Measurements from ENCODE around the gene TRA2B.
A peak's percentile ranks its signal among the peaks of the same experiment; 100 is the strongest.

Gene TRA2B

DNA sequence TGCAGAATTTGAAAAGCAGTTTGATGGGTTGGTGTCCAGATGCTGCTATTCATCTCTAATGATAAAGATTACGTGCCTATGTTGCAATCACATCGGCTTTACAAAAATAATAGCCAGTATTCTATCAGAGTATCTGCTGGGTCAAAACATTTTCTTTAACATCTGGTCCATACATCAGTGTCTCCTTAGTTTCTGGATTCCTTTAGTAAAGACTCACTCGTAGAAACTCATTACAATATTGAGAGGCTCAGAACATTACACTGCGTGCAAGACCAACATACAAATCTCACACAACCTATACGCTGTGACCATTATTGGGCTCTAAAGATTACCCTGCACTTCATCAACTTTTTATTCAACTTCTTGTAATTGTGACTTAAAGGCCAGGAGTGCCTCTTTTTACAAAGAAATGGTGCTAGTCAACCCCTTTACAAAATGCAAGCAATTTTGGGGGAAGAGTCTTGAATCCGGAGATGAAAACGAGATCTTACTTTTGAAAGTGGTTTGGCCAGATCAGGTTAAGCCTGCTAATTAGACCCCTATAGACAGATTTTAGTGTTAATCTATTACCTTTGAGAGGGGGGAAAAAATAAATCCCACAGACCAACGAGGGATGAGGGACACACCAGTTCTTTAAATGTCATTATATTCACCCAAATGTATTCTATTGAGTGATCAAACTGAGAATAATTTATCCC lies 2.9 kb downstream of the TRA2B start:
- H3K4me1 ChIP-seq (ENCODE audit: control insufficient read depth in 2 of 2, insufficient read depth in 1 of 2, low read depth in 1 of 2, low read length in 2 of 2): peaks cover 6 to 31% of the 10 kb centered on the region in 2 donors
- no peak for DNase-seq (ENCODE audit: low spot score)
- peaks cover 1 to 62% of the 10 kb centered on the region in 2 donors for H3K36me3 ChIP-seq (replicated peaks in 1 of 2; ENCODE audit: control insufficient read depth in 2 of 2, insufficient read depth in 2 of 2, low read length in 2 of 2)
- no peak overlapping the region for H2AK5ac ChIP-seq (ENCODE audit: low read depth, low read length)
- WGBS, 2 donors (ENCODE audit: extremely low coverage in 2 of 2, insufficient read length in 2 of 2, insufficient replicate concordance in 1 of 2): no CpG with 5 or more reads among the region's 8 CpGs
- H3K9me3 ChIP-seq (replicated peaks in 1 of 2; ENCODE audit: control insufficient read depth in 2 of 2, insufficient read depth in 1 of 2, low read depth in 1 of 2, low read length in 2 of 2): peaks cover 0 to 2% of the 10 kb centered on the region in 2 donors
- H3K23ac ChIP-seq (ENCODE audit: low read depth, low read length, poor library complexity): no peak overlapping the region
- H3K27ac ChIP-seq (replicated peaks; ENCODE audit: low read length): no peak overlapping the region
- no peak overlapping the region for H2BK5ac ChIP-seq (ENCODE audit: low read length)
- H3K18ac ChIP-seq (ENCODE audit: low read length): no peak overlapping the region
- peaks cover 4% of the 10 kb centered on the region for H3K79me1 ChIP-seq (ENCODE audit: low read depth, low read length)
- H3K4me2 ChIP-seq (ENCODE audit: insufficient read depth, low read length, poor library complexity, severe bottlenecking): peak overlapping the region; percentile 48
- H2AFZ ChIP-seq (ENCODE audit: low read length): no peak overlapping the region
- H4K91ac ChIP-seq (ENCODE audit: low read depth, low read length, poor library complexity): no peak overlapping the region
- H2BK12ac ChIP-seq (ENCODE audit: low read length): no peak overlapping the region
- H2BK120ac ChIP-seq (ENCODE audit: low read depth, low read length): no peak overlapping the region
- H3K4ac ChIP-seq (ENCODE audit: low read length): no peak overlapping the region
- no peak overlapping the region for H3K14ac ChIP-seq (ENCODE audit: low read length)
- no peak overlapping the region for H3K9ac ChIP-seq (ENCODE audit: low read depth, low read length, poor library complexity)
- no peaks in the 10 kb centered on the region for H3K27me3 ChIP-seq (ENCODE audit: control insufficient read depth in 3 of 3, insufficient read depth in 3 of 3, low read depth in 1 of 3, low read length in 3 of 3)
- no peak overlapping the region for H2BK15ac ChIP-seq (ENCODE audit: low read length)
- peak overlapping the region; percentile 75 to 98 for H3K4me3 ChIP-seq (ENCODE audit: low read length in 2 of 2)
- no peak overlapping the region for H4K8ac ChIP-seq (ENCODE audit: low read depth, low read length)

DNA sequence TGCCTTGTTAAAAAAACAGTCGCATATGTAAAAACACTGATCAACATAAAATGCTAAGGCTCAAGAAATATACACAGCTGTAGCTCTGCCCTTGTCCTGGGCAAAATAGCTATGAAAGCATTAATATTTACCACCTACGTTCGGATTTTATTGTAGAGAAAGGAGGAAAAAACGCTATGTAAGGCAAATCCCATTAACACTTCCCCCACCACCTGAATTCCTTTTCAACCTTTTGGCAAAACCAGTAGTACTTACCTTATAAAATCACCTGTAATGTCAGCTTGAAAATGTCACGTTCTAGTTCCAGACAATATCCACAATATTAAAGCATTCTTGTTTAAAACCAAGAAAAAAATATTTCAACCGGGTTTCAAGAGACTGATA lies 3.6 kb downstream of the TRA2B start:
- Histone ChIP-seq H3K79me1 (ENCODE audit: low read depth, low read length) (peaks cover 4% of the 10 kb centered on the region), H2AFZ (ENCODE audit: low read length) (no peak overlapping the region), H3K4me3 (ENCODE audit: low read length in 2 of 2) (peak overlapping the region in 1 of 2 donors; percentile 98), H4K8ac (ENCODE audit: low read depth, low read length) (no peak overlapping the region), H2BK5ac (ENCODE audit: low read length) (no peak overlapping the region), H3K4ac (ENCODE audit: low read length) (no peak overlapping the region), H3K9me3 (replicated peaks in 1 of 2; ENCODE audit: control insufficient read depth in 2 of 2, insufficient read depth in 1 of 2, low read depth in 1 of 2, low read length in 2 of 2) (peaks cover 0 to 2% of the 10 kb centered on the region in 2 donors), H3K36me3 (replicated peaks in 1 of 2; ENCODE audit: control insufficient read depth in 2 of 2, insufficient read depth in 2 of 2, low read length in 2 of 2) (peaks cover 1 to 70% of the 10 kb centered on the region in 2 donors), H3K27me3 (ENCODE audit: control insufficient read depth in 3 of 3, insufficient read depth in 3 of 3, low read depth in 1 of 3, low read length in 3 of 3) (no peaks in the 10 kb centered on the region), H3K4me1 (ENCODE audit: control insufficient read depth in 2 of 2, insufficient read depth in 1 of 2, low read depth in 1 of 2, low read length in 2 of 2) (peaks cover 11 to 38% of the 10 kb centered on the region in 2 donors), H3K14ac (ENCODE audit: low read length) (no peak overlapping the region), H4K91ac (ENCODE audit: low read depth, low read length, poor library complexity) (no peak overlapping the region), H3K23ac (ENCODE audit: low read depth, low read length, poor library complexity) (no peak overlapping the region), H2BK120ac (ENCODE audit: low read depth, low read length) (no peak overlapping the region), H3K27ac (replicated peaks; ENCODE audit: low read length) (no peak overlapping the region), H2AK5ac (ENCODE audit: low read depth, low read length) (no peak overlapping the region), H2BK15ac (ENCODE audit: low read length) (no peak overlapping the region), H3K9ac (ENCODE audit: low read depth, low read length, poor library complexity) (no peak overlapping the region), H3K4me2 (ENCODE audit: insufficient read depth, low read length, poor library complexity, severe bottlenecking) (no peak overlapping the region), H2BK12ac (ENCODE audit: low read length) (no peak overlapping the region), H3K18ac (ENCODE audit: low read length) (no peak overlapping the region)
- DNase-seq (ENCODE audit: low spot score): no peak
- no CpG with 5 or more reads among the region's 6 CpGs for WGBS, 2 donors (ENCODE audit: extremely low coverage in 2 of 2, insufficient read length in 2 of 2, insufficient replicate concordance in 1 of 2)

DNA sequence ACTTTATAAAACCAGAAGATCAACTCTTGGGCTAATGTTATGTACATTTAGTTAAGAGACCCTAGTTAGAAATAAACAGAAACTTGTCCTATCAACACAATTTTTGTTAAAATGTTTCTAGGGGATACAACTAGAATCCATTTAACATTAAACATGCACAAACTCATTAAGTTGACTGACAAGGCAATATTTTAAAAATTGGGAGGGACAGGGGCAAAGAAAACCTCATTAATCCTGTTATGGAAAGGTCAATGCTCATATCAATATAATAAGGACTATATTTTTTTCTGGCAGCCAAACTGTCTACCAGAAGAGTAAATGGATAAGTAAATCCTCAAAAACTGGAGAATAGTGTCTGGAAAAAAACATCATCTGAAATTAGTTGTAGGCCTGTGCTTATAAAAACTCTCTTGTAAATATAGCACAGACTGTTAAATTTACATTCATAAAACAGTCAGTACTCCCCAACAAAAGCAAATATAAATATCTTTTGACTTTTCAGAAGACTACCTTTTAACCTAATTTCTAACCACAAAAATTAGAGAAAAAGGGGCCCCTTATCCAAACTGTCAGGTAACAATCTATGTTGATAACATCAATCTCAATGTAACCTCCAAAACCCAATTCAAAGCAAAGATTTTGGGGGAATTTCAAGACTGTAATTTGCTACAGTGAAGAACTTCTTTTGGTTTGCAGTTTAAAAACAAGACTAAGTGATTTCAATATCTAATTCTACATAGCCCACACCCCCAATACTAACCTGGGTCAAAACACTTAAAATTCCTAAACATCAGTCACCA lies 4.2 kb downstream of the TRA2B start:
- no peak overlapping the region for H3K4ac ChIP-seq (ENCODE audit: low read length)
- no peak overlapping the region for H4K91ac ChIP-seq (ENCODE audit: low read depth, low read length, poor library complexity)
- no peak for DNase-seq (ENCODE audit: low spot score)
- H2AFZ ChIP-seq (ENCODE audit: low read length): no peak overlapping the region
- H3K18ac ChIP-seq (ENCODE audit: low read length): no peak overlapping the region
- H3K27me3 ChIP-seq (ENCODE audit: control insufficient read depth in 3 of 3, insufficient read depth in 3 of 3, low read depth in 1 of 3, low read length in 3 of 3): no peaks in the 10 kb centered on the region
- peaks cover 1 to 75% of the 10 kb centered on the region in 2 donors for H3K36me3 ChIP-seq (replicated peaks in 1 of 2; ENCODE audit: control insufficient read depth in 2 of 2, insufficient read depth in 2 of 2, low read length in 2 of 2)
- peaks cover 4% of the 10 kb centered on the region for H3K79me1 ChIP-seq (ENCODE audit: low read depth, low read length)
- H2BK12ac ChIP-seq (ENCODE audit: low read length): no peak overlapping the region
- peaks cover 0 to 2% of the 10 kb centered on the region in 2 donors for H3K9me3 ChIP-seq (replicated peaks in 1 of 2; ENCODE audit: control insufficient read depth in 2 of 2, insufficient read depth in 1 of 2, low read depth in 1 of 2, low read length in 2 of 2)
- no peak overlapping the region for H3K14ac ChIP-seq (ENCODE audit: low read length)
- no peak overlapping the region for H2BK120ac ChIP-seq (ENCODE audit: low read depth, low read length)
- no peak overlapping the region for H3K27ac ChIP-seq (replicated peaks; ENCODE audit: low read length)
- peaks cover 11 to 39% of the 10 kb centered on the region in 2 donors for H3K4me1 ChIP-seq (ENCODE audit: control insufficient read depth in 2 of 2, insufficient read depth in 1 of 2, low read depth in 1 of 2, low read length in 2 of 2)
- H4K8ac ChIP-seq (ENCODE audit: low read depth, low read length): no peak overlapping the region
- peak overlapping the region in 1 of 2 donors; percentile 98 for H3K4me3 ChIP-seq (ENCODE audit: low read length in 2 of 2)
- no peak overlapping the region for H2BK15ac ChIP-seq (ENCODE audit: low read length)
- no peak overlapping the region for H3K9ac ChIP-seq (ENCODE audit: low read depth, low read length, poor library complexity)
- no peak overlapping the region for H3K23ac ChIP-seq (ENCODE audit: low read depth, low read length, poor library complexity)
- H3K4me2 ChIP-seq (ENCODE audit: insufficient read depth, low read length, poor library complexity, severe bottlenecking): no peak overlapping the region
- no peak overlapping the region for H2BK5ac ChIP-seq (ENCODE audit: low read length)
- no peak overlapping the region for H2AK5ac ChIP-seq (ENCODE audit: low read depth, low read length)

Data from neuronal stem cell (in vitro differentiated cells).